Stimulated activated CD8-positive, alpha-beta memory T cell treated with anti-CD3 and anti-CD28 coated beads, Interleukin-15, amount 100 ng/mL, for 48 hours (primary cell): ENCODE measurements around the gene AOPEP.
"Not testable (repeated sequence)": the region's sequence is repeated elsewhere in the genome, so short reads cannot be mapped to it uniquely, and the experiment has no call there.

Source experiments
- DNase-seq, 2 donors: peaks; one replicate each; pipeline ENCODE4 v3.0.0-alpha.2; 2020; ENCODE audit warnings: low read depth in 2 of 2

The AOPEP gene

GRCh38 chr9:94952565-94953373 lies 226.3 kb downstream of the AOPEP start:
- no peak for DNase-seq

GRCh38 chr9:94956731-94957130 lies 230.2 kb downstream of the AOPEP start:
- DNase-seq, result no peak

- no peak for DNase-seq
These were observed 234.5 kb downstream of the AOPEP start for GRCh38 chr9:94960964-94961363.

- no peak for DNase-seq
These were observed 235.4 kb downstream of the AOPEP start for GRCh38 chr9:94961870-94962269.

- DNase-seq, result not testable (repeated sequence)
These were observed 239.1 kb downstream of the AOPEP start for GRCh38 chr9:94965631-94966030.

GRCh38 chr9:94966046-94966445 lies 239.5 kb downstream of the AOPEP start:
- not testable (repeated sequence) for DNase-seq

- DNase-seq, result no peak
These were observed 241.0 kb downstream of the AOPEP start for GRCh38 chr9:94967482-94967881.

- DNase-seq, result no peak
These were observed 245.1 kb downstream of the AOPEP start for GRCh38 chr9:94971378-94972131.

- no peak for DNase-seq
These were observed 247.0 kb downstream of the AOPEP start for GRCh38 chr9:94973451-94973941.

- DNase-seq, result no peak
These were observed 247.8 kb downstream of the AOPEP start for GRCh38 chr9:94974154-94974879.

GRCh38 chr9:94975480-94975879 lies 249.0 kb downstream of the AOPEP start:
- no peak for DNase-seq

- no peak for DNase-seq
These were observed 249.6 kb downstream of the AOPEP start for GRCh38 chr9:94976077-94976476.

GRCh38 chr9:94977416-94977815 lies 250.9 kb downstream of the AOPEP start:
- no peak for DNase-seq

GRCh38 chr9:94979904-94980507 lies 253.5 kb downstream of the AOPEP start:
- no peak for DNase-seq

- no peak for DNase-seq
These were observed 254.6 kb downstream of the AOPEP start for GRCh38 chr9:94980947-94981722.

- DNase-seq, result no peak
These were observed 255.2 kb downstream of the AOPEP start for GRCh38 chr9:94981723-94982090.

GRCh38 chr9:94982211-94982610 lies 255.7 kb downstream of the AOPEP start:
- DNase-seq, result no peak

GRCh38 chr9:94983552-94983951 lies 257.1 kb downstream of the AOPEP start:
- DNase-seq, result no peak

GRCh38 chr9:94984891-94985476 lies 258.5 kb downstream of the AOPEP start:
- no peak for DNase-seq

GRCh38 chr9:94985649-94986048 lies 259.1 kb downstream of the AOPEP start:
- no peak for DNase-seq

GRCh38 chr9:94987731-94988130 lies 261.2 kb downstream of the AOPEP start:
- DNase-seq, result no peak
